Measurements from ENCODE around the gene RWDD4.
"Not testable (repeated sequence)": the region's sequence is repeated elsewhere in the genome, so short reads cannot be mapped to it uniquely, and the experiment has no call there.

RWDD4 gene

GRCh38 chr4:183635321-183635720 is 23.7 kb downstream of the RWDD4 start:
- no peak for DNase-seq

- DNase-seq, result no peak
These were observed 25.2 kb downstream of the RWDD4 start for GRCh38 chr4:183633476-183634400.

DNA sequence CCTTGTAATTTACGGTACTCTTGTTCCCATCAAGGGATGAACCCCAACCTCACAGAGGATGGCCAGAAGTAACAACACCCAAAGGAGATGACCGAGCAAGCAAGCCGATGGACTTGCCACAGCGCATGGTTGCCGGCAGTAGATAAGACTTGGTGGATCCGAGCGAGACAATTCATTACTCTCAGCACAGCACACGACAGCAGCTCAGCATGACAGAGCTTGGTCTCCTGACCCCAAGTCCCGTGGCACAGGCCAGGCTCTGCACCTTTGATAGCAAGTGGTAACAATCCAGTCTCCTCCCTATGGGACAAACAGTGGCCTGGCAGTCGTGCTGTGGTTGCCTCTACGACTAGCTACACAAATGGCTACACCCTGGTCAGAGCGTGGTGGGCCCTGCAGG is 26.3 kb downstream of the RWDD4 start:
- DNase-seq, result no peak

DNA sequence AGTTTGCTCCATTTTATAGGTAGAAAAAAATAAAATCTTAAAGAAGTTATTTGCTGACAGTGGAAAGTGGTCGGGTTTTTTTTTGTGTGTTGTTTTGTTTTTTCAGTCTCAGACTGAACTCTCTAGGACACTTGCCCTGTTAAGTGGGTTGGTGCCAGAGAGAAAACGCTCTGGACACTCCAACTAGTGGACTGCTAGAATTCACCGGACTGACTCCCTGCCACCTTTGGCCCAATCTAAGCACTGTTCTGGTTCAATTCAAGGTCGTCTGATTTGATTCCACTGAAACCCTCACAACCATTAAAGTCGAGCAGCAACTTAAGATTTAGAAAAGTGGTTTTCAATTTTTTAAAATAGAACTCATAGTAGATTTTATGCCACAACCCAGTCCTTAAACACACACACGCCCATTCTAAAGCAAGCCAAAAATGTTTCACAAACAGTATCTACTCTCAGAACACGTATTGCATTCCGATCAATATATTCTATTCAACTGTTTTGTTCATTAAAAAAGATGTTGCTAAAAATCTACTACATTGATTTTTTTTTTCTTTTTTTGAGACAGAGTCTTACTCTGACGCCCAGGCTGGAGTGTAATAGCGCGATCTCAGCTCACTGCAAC is 27.3 kb downstream of the RWDD4 start:
- no peak for DNase-seq

DNA sequence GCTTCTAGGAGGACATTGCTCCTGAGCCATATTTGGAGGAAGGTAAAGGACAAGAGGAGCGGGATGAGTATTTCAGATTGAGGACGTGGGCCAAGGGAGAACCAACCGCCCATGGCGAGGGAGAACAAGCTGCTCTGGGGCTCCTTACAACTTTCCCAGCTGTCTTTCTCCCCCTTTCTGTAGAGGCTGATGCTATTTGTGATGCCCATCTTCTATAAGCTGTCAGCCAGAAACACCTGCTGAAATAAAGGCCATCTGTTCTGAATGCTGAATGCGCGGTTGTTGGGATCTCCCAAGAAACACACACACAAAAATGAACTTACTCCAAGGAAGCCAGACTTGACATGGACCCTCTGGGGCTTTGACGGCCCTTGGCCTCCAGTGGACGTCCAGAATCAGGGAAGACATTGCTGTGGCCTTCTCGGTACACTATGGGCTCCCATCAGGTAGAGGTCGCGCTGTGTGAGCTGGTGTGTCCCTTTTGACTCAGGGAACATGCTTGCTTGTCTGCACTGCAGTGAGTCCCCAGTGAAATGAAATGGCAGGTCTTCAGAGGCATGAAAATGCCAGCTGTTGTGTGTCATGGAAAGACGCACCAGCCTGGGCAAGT is 30.9 kb downstream of the RWDD4 start:
- peak; percentile 20 for DNase-seq

DNA sequence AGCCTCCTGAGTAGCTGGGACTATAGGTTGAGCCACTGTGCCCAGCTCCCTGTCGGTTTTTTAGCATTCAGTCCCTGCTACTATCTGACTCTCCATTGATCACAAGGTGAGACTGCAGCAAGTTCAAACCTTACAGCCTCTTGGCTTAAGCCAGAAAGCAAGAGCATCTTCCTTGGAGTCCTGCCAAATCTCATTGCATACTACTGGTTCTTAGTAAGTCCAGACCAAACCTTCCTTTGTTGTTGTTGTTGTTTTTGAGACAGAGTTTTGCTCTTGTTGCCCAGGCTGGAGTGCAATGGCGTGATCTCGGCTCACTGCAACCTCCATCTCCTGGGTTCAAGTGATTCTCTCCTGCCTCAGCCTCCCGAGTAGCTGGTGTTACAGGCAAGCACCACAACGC is 31.7 kb downstream of the RWDD4 start:
- DNase-seq, result not testable (repeated sequence)

GRCh38 chr4:183626168-183626567 is 32.8 kb downstream of the RWDD4 start:
- no peak for DNase-seq

- DNase-seq, result no peak
These were observed 34.4 kb downstream of the RWDD4 start for GRCh38 chr4:183624548-183624947.

- no peak for DNase-seq
These were observed 37.1 kb downstream of the RWDD4 start for GRCh38 chr4:183621875-183622274.

GRCh38 chr4:183620421-183620820 is 38.6 kb downstream of the RWDD4 start:
- DNase-seq, result no peak

DNA sequence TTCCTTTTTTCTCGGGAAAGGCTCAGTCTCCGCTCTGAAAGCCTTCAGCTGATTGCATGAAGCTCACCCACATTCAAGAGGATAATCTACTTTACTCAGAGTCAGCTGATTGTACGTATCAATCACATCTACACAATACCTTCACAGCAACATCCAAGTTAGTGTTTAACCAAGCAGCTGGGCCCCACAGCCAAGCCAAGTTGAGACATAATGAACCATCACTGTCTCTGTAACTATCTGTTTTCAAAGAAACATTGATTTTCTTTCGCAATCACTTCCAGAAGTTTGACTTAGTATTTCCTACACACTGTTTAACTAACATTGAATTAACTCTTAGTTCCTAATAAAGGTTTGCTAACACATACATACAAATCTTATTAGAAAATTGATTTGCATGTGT is 40.3 kb downstream of the RWDD4 start:
- no peak for DNase-seq

DNA sequence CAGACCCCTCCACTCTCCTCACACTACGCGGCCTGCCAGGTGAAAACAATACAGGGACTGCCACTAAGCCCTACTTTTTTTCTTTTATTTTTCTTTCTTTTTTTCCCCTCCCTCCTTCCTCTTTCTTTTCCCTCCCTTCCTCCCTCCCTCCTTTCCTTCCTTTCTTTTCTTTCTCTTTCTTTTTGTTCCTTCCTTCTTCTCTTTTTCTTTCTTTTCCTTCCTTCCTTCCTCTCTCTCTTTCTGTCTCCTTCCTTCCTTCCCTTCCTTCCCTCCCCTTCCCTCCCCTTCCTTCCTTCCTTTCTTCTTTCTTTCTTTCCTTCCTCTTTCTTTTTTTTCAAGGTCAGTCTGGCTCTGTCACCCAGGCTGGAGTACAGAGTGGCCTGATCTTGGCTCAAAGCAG is 41.9 kb downstream of the RWDD4 start:
- DNase-seq, result no peak

DNA sequence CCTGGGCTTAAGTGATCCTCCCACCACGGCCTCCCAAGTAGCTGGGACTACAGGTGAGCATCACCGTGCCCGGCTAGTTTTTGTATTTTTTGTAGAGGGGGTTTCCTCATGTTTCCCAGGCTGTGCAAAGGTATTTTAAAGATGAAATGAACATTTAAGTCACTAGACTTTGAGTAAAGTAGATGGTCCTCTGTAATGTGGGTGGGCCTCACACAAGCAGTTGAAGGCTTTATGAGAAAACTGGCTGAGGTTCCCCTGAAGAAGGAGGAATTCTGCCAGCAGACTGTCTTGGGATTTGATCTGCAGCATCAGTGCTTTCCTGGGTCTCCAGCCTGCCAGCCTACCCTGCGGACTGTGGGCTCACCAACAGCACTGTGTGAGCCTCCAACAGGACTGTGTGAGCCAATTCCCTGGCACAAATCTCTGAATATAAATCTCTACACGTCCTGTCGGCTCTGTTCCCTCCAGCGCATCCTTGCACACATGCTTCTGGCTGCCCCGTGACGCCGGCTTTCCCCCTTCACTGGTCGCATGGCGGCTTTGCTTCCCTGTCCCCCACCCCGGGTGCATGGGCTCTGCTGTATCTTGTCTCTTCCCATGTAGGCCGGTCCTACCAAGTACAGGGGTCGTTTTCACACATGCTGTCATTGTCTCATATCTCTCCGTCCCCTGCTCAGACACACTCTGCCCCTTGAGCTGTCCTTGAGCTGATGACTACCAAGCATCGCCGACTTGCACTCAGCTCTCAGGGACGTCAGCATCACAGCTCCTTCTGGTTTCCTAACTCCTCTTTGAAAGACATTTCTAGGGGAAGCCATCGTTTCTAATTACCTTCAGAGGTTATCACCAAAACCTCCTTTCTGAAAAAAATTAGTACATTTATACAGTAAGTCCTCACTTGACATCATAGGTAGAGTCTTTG is 46.4 kb downstream of the RWDD4 start:
- no peak for DNase-seq

- no peak for DNase-seq
These were observed 47.7 kb downstream of the RWDD4 start for GRCh38 chr4:183611210-183611830.

DNA sequence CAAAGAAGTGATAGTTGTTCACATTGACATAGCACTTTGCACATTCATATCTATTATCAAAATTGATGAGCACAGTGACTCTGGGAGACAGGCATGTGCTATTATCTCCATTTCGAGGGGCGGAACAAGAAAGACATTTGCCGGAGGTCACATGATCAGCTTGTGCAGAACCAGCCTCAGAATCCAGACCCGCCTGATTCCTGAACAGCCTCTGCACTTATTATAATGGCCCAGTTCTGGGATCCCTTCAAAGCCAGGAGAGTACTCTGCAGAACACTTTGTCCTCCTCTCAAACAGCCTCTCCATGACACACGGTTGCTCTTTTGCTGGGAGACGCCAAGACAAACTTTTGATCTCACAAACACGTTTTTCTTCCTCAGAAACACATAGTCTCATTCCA is 48.4 kb downstream of the RWDD4 start:
- no peak for DNase-seq

DNA sequence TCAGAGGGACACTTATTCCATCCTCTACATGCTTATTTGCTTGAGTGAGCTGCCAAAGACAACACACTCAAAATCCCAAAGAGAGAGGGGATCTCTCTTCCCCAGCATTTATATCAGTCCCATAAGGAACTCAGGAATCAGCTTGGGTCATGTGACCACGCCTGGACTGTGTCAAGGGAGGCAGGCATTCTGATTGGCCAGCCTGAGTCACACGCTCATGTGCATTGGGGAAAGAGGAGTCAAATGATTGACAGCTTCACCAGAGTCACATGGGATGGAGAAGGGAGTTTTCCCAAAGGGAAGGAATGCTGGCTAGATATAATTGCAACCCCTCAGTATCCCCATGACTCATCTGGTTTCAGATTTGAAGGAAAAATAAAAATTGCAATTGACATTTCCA is 49.0 kb downstream of the RWDD4 start:
- DNase-seq, result no peak

GRCh38 chr4:183609151-183609550 is 49.8 kb downstream of the RWDD4 start:
- no peak for DNase-seq

- no peak for DNase-seq
These were observed 51.1 kb downstream of the RWDD4 start for GRCh38 chr4:183607894-183608293.

- DNase-seq, result peak; percentile 30
These were observed 56.4 kb downstream of the RWDD4 start for GRCh38 chr4:183602557-183603027.

DNA sequence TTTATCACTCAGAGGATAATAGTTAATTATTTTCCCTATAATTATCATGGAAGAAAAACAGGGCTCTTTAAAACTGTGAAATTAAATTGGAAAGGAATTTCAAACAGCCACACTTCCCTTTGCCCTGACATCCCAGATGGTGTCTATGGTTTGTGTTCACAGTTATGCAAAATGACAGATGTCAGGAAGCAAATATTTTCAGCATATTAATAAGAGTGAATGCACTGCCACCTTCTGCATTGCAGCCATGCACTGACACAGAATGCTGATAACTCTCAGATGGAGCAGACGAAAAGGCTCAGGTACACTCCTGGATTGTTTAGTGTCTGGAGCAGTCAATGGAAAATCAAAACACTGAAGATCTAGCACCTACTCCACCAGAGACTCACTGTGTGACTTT is 57.6 kb downstream of the RWDD4 start:
- DNase-seq, result no peak

DNA sequence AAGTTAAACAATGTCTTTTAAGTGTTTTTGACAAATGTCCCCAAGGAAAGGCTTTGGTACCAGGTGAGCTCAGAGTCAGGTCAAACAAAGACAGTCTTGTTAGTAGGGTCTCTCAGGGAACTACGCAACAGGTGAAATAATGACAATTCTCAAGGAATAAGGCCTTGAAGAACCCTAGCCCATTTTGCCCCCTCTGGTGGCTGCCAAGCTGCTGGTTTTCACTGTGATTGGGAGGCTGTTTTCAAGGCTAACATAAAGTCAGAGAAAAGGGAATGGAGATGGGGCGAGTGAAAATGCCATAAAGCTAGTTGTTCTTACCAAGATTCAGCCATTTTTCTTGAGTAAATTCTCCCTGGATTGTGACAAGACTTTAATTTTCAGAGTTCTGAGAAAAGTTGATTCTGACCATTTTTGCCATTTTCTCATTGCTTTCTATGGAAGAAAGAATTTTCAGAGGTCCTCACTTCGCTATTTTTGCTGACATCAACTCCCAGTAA is 58.7 kb downstream of the RWDD4 start:
- DNase-seq, result no peak

GRCh38 chr4:183599690-183600089 is 59.3 kb downstream of the RWDD4 start:
- no peak for DNase-seq
